Measurements from ENCODE around the gene PLD1.

The PLD1 gene

DNA sequence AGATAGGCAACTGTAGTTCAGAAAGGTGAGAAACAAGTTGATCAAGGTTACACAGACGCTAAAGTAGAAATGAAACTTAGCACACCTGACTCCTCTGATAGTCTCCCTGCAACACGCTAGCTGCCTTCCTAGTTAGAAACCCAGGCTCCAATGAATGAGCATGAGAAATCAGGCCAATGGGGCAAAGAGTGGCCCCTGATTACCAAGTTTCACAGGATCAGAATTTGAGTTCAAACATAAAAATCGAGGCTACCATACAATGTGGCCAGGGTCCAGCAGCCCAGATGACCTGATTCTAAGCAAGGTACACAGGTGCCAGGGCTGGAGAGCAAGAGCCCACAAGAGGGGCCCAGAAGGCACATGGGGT, 7.7 kb downstream of the PLD1 start:
- no peak for TF ChIP-seq GATA3 (IDR thresholded peaks at IDR 0.05; ENCODE audit: low read depth, low read length)
- TF ChIP-seq GATA2 (IDR thresholded peaks at IDR 0.05; ENCODE audit: low read depth, low read length) = no peak

DNA sequence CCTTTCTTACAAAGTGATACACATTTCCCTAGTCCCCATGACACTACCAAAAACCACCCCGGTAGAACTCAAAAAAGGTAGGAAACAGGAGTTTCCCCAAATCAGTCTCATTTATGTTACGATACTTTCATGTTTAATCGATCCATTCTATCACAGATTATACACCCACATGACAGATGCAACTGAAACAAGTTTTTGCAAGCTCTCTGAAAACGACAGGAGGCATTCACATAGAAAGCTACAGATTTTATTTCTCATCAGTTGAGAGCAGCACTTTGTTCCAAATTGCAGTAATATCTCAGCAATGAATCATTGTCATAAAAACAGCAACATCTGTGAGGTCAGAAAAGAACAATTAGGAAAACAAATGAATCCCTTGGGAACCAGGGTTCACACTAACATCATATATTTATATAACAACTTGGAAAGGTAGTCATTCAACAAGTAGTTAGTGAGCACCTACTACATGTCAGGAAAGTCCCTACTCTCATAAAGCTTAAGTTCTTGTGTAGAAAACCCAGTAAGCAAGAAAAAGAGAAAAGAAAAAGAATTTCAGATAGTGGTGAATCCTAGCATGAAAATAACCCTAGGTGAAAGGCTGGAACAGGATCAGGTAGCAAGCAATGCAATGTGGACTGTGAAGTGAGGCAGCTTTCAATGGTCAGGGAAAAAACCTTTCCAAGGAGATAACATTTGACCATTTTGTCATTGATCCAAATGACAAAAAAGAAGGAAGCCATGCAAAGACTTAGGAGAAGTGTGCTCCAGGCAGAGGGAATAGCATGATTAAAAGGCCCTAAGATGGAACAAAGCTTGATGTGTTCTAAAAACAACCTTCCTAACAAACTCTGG, 8.3 kb downstream of the PLD1 start:
- TF ChIP-seq GATA3 (IDR thresholded peaks at IDR 0.05; ENCODE audit: low read depth, low read length) = no peak
- TF ChIP-seq GATA2 (IDR thresholded peaks at IDR 0.05; ENCODE audit: low read depth, low read length) = no peak

DNA sequence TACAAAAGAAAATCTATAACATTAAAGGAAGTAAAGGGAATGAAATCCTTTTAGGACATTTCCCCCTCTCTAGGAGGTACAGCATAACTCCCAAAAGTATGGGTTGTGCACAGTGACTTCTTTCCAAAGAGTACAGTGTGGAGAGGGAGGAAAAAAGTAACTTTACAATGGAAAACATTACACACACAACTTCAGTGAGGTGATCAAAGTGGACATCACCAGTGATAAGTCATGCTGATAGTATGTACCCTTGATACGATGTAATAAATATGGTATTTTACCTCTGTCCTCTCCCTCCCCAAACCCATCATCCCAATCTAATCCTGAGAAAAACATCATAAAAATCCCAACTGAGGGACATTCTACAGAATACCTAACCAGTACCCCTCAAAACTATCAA, 10.8 kb downstream of the PLD1 start:
- TF ChIP-seq GATA3 (IDR thresholded peaks at IDR 0.05; ENCODE audit: low read depth, low read length) (no peak), GATA2 (IDR thresholded peaks at IDR 0.05; ENCODE audit: low read depth, low read length) (no peak)

DNA sequence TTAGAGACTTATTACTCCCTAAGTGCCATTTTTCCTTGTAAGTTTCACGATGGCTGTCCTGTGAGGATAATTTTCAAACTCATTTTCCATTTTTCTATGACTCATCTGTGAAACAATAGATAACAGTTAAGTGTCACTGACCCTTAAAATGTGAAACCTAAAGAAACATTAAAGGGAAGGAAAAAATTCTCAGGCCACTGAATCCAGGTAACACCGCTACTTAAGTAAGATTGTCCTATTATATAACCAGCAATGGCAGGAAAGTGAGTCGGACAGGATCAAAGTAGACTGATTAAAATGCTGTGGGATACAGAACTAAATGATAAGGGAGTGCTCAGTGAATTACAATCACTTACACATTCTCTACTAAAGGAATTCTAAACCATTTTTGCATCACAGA, 12.4 kb downstream of the PLD1 start:
- TF ChIP-seq GATA3 (IDR thresholded peaks at IDR 0.05; ENCODE audit: low read depth, low read length) (no peak), GATA2 (IDR thresholded peaks at IDR 0.05; ENCODE audit: low read depth, low read length) (no peak)

DNA sequence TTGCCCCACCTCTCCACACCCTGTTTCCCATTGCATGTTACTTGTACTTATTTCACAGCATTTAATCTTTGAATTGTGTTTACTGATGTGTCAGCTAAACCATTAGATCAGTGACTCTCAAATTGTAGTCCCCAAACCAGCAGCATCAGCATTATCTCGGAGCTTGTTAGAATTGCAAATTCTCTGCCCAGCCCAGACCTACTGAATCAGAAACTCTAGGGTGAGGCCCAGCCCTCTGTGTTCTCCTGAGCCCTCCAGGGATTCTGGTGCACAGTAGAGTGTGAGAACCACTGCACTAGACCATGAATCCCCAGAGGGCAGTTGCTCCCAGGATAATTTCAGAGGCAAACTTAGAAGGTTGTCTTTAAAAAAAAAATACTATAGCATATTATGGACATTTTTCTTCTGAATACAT, 13.0 kb downstream of the PLD1 start:
- no peak for TF ChIP-seq GATA2 (IDR thresholded peaks at IDR 0.05; ENCODE audit: low read depth, low read length)

DNA sequence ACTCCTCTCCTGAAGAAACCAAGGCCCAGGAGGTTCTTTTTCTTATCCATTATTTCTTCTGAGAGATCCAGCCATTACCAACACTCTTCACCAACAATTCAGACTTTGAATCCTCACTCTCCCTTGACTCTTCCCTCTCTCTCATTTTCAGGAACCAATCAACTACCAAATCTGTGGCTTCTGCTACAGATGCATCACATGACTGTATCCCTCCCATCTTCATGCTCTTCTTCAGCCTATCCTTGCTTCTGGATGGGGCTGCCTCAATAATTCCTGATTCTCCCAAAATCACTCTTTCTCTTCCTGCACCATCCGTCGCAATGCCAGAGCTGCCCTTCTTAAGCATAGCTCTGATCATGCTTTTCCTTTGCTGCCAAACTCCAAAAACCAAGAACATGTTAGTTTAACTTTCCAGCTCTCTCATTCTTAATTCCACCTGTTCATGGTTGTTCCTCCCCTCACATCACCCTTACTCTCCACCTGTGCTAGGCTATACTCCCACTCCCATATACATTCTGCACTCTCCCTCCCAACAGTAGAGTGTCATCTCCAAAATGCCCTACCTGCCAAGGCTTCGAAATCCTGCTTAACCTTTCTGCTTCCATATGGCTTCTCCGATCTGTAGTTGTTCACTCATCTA, 13.5 kb downstream of the PLD1 start:
- TF ChIP-seq GATA2 (IDR thresholded peaks at IDR 0.05; ENCODE audit: low read depth, low read length) (no peak), GATA3 (IDR thresholded peaks at IDR 0.05; ENCODE audit: low read depth, low read length) (no peak)

DNA sequence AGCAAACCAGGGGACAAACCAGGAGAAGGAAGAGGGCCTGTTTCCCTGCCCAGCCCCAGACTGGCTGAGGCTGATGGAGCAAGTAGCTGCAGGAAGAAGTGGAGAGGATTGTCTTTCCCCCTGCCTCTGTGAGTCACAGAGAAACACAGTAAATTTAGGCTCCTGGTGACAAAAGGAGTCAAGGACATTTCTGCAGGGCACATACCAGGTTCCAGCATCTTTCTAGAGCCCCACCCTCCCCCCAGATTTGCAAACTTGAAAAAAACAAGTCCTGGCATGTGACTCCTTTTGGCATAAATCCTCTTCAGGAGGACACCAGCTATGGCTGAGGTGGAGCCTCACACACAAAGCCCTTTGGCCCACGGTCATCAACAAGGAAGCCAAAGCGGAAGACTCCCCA, 17.8 kb downstream of the PLD1 start:
- TF ChIP-seq GATA2 (IDR thresholded peaks at IDR 0.05; ENCODE audit: low read depth, low read length) (no peak), GATA3 (IDR thresholded peaks at IDR 0.05; ENCODE audit: low read depth, low read length) (no peak)

DNA sequence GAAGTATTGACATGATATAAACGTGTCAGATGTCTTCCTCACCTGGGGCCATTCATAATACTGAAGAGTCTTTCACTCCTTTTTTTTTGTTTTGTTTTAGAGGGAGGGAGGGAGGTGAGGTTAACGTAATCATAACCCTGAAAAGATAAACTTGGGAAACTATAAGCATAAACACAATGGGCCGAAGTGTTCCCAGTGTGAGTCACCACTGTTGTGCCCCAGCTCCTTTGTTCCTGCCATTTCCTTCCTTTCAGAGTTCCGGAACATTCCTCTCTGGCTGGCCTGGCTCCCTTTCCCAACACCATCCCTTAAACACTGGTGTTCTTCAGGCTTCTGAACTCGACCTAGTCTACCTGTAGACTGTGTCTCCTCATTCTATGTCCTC, 18.6 kb downstream of the PLD1 start:
- TF ChIP-seq GATA2 (IDR thresholded peaks at IDR 0.05; ENCODE audit: low read depth, low read length) = no peak
- no peak for TF ChIP-seq GATA3 (IDR thresholded peaks at IDR 0.05; ENCODE audit: low read depth, low read length)

DNA sequence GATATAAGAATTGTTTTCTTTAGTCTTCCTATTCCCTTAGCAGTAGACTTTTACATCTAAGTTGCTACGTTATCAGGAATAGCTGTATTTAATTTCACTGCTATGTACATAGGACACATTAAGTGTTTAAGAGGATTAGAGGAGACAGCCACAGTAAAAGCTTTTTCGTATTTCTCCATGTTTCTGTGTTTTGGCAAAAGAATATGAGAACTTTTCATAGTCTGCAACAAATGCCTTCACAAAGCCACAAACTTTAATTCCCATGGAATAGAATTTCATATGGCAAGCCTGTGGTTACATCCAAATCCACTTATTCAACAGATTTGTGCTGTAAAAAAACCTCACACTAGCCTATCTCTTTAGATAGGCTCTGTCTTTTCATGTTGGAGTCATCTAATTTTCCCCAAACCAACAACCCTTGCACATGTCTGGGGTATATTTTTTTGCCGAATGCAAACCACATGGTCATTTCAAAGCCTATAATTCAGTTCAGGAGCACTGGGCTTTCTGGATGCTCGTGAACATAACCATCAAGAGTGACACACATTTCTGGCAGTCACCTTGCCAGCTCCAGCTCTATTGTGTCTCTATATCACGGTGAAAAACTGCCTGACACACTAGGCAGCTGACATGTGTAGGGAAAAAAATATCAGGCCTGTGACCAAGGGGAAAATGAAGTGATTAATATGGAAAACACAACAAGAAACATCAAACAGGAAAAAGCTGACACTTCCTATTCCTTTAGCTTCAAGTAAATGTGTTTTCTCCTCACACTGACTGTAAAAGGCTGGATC, 19.2 kb downstream of the PLD1 start:
- TF ChIP-seq GATA3 (IDR thresholded peaks at IDR 0.05; ENCODE audit: low read depth, low read length) (no peak), GATA2 (IDR thresholded peaks at IDR 0.05; ENCODE audit: low read depth, low read length) (no peak)

DNA sequence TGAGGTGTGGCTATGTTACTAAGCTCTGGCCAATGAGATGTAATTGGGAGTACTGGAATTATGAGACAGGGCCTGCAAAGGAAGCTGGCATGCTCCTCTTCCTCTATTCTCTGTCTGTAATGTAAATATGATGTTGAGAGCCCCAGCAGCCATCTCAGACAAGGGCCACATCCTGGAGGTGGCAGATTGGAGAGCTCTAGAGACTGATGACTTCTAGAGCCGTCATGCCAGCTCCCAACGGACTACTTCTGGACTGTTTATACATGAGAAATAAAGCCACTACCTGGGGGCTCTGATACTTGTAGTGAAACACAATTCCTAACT, 19.7 kb downstream of the PLD1 start:
- TF ChIP-seq GATA3 (IDR thresholded peaks at IDR 0.05; ENCODE audit: low read depth, low read length) (no peak), GATA2 (IDR thresholded peaks at IDR 0.05; ENCODE audit: low read depth, low read length) (no peak)

DNA sequence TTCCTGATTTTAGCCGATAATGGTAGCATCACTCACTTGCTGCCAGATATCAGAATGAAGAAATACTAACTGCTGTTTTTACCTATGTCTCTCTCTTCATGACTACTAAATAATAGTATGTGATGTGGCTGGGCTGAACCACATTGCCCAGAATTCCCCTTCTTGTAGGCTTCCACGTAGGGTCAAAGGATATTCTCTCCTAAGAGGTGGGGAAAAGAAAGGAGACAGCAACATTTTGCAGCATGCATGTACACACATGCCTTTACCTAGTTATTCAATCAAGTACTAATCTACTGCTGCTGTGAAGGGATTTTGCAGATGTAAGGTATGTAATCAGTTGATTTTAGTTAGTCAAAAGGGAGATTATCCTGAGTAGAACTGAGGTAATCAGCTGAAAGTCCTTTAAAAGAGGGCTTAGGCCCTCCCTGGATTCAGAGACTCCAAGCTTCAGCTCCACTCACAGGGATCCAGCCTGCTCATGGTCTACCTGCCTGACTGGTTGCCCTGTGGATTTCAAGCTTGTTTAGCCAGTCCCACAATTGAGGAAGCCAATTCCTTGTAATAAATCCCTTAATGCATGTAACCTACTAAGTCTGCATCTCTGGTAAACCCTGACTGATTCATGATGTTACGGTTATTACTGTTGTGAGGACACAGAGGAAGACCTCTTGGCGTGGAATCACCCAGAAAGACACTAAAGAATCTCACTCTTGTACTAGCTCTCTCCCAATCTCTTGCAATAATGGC, 20.4 kb downstream of the PLD1 start:
- TF ChIP-seq GATA2 (IDR thresholded peaks at IDR 0.05; ENCODE audit: low read depth, low read length) = no peak
- TF ChIP-seq GATA3 (IDR thresholded peaks at IDR 0.05; ENCODE audit: low read depth, low read length) = no peak

DNA sequence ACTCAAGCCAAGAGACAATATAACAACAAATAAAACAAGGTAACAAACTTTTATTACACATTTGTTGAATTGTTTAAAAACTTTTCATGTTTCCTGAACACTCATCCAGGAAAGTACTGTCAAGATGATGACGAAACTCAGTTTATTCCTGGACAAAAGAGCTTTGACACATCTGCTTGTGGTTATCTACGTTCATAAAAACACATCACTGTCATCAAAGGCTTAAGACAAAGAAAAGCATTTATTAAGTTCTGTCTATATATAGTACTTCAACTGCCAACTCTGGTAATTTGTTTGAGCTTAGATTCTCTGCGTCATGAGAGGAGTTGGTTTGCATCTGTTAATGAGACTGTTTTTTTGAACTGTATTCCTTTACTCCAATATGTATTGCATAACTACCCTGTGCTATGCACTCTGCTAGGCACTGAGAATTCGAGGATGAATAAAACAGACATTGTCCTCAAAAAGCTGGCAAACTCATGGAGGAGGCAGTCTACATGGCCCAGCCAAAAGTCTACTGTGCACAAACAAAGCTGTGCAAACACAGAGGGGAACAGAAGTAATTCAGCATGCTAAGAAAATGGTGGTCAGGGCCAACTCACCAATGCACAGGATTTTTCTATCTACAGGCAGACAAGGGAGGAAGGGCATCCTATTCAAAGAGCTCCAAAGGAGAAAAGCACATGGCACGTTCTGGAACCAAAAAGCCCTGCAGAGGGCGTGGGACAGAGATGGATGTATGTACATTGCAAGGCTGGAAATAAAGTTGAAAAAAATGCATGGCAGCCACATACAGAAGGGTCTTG, 21.5 kb downstream of the PLD1 start:
- no peak for TF ChIP-seq GATA2 (IDR thresholded peaks at IDR 0.05; ENCODE audit: low read depth, low read length)
- no peak for TF ChIP-seq GATA3 (IDR thresholded peaks at IDR 0.05; ENCODE audit: low read depth, low read length)

DNA sequence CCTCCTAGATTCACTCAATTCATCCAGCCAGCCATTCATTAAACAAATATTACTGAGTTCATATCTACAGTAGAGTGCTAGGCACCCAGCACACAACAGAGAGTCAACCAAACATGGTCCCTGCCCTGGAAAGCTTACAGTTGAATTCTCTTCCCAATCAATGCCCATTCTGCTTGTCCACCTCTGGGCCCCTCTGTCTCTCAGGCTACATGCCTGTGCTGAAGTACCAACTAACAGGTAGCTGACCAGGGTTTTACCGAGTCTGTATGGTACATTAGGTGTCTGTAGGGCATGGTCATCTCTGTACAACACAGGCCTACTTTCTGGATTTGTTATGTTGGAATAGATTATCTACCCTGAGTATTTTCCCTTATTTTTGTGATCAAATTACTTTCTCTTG, 23.3 kb downstream of the PLD1 start:
- TF ChIP-seq GATA2 (IDR thresholded peaks at IDR 0.05; ENCODE audit: low read depth, low read length) (no peak), GATA3 (IDR thresholded peaks at IDR 0.05; ENCODE audit: low read depth, low read length) (no peak)
